Brain microvascular endothelial cell (primary cell): ENCODE measurements around the gene MSANTD1.

Source experiments
- DNase-seq: peaks from one replicate; pipeline ENCODE4 v3.0.0-alpha.2; 2020
- H3K27ac ChIP-seq: fragments of 250-450 bp; sonication (Bioruptor Pico); 2 replicates; pipeline ENCODE4 v1.5.1; 2020; ENCODE audit warnings: mild to moderate bottlenecking, moderate library complexity
- H3K27me3 ChIP-seq: fragments of 250-450 bp; sonication (Bioruptor Pico); replicated peaks from 2 replicates; pipeline ENCODE4 v1.5.1; 2020; ENCODE audit warnings: mild to moderate bottlenecking
- H3K36me3 ChIP-seq: fragments of 250-450 bp; sonication (Bioruptor Pico); replicated peaks from 2 replicates; pipeline ENCODE4 v1.5.1; 2020; ENCODE audit warnings: mild to moderate bottlenecking
- H3K4me3 ChIP-seq: 2 replicates; pipeline ENCODE4 v1.5.1; 2011; ENCODE audit warnings: low read depth, mild to moderate bottlenecking, control low read depth, low read length, moderate library complexity
- CTCF ChIP-seq: IDR thresholded peaks from 2 replicates; pipeline ENCODE4 v1.5.1; 2011; ENCODE audit warnings: low read depth, mild to moderate bottlenecking, moderate library complexity, low read length, control low read depth, inconsistent platforms; ENCODE audit errors: missing control alignments
- in situ Hi-C: cut with HindIII; loops from 2 replicates; pipeline ENCODE4 v1.10.0; 2017; ENCODE audit warnings: low sequenced_read_pairs, low pct_ligation_motif_present

Gene MSANTD1

GRCh38 chr4:3249711-3250437, 915 bp downstream of the MSANTD1 start:
- TF ChIP-seq CTCF, result no peak
- Histone ChIP-seq H3K27me3 (no peaks in the 10 kb centered on the region), H3K36me3 (no peaks in the 10 kb centered on the region), H3K27ac (no peak overlapping the region), H3K4me3 (no peak overlapping the region)
- in situ Hi-C loops, result no loop called here
- no peak for DNase-seq

DNA sequence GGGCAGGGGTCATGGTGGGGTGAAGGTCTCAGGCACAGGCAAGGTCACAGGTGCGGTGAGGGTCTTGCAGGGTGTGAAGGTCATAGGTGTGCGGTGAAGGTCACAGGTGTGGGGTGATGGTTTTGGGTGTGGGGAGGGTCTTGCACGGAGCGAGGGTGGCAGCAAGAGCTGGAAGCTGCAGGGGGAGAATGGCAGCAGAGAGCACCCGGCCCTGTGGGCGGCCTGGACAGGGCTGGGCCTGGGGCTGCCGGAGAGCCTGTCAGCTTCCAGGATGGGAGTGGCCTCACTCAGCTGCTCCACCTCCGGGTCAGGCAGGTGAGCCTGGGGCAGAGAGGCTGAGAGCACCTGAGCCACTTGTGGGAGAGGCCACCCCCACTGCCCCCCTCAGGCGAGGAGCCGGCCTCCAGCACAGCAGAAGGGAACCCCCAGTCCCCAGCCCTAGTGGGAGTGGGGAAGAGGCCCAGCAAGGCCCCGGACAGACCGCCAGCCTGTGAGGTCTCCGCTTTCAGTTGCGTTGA, 1.5 kb downstream of the MSANTD1 start:
- TF ChIP-seq CTCF, result no peak
- no peaks in the 10 kb centered on the region for H3K27me3 ChIP-seq
- no peak overlapping the region for H3K27ac ChIP-seq
- DNase-seq, result no peak
- H3K36me3 ChIP-seq, result no peaks in the 10 kb centered on the region
- no peak overlapping the region for H3K4me3 ChIP-seq
- in situ Hi-C loops, result no loop called here

GRCh38 chr4:3250956-3251690, 2.2 kb downstream of the MSANTD1 start:
- no peak for TF ChIP-seq CTCF

DNA sequence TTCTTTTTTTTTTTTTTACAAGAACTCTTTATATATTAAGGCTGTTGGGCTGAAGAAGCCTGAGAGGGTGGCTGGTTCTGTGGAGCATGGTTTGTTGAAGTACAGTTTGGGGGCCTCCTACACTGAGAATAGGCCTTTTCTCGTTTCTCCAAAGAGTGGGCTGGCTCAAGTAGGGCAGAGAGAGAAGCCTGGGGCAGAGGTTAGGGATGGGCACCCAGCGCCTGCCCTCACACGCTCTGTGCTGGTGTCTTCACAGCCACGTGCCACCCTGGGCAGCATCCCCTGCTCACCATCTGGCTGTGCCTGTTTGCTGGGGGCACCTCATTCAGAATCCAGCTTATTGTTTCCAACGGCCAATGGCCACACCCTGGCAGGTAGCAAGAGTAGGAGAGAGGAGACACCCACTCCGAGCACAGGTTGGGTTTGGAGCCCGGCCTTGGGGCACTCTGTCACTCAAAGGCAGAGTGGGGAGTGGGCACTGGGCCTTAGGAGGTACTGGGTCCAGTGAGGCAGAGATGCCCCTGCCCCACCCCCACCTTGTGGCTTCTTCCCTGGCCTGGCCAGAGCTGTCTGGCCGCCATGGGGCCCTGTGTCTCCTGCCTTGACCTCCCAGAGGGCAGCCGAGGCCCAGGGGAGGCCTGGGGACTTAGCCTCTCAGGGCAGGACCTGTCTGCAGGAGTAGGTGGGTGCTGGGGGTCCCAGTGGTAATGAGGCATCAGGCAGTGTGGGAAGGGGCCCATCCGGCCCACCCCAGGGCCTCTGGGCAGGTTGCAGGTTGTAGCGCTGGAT, 2.9 kb downstream of the MSANTD1 start:
- H3K27ac ChIP-seq, result no peak overlapping the region
- no peak for TF ChIP-seq CTCF
- H3K36me3 ChIP-seq, result no peaks in the 10 kb centered on the region
- no peaks in the 10 kb centered on the region for H3K27me3 ChIP-seq
- in situ Hi-C loops, result no loop called here
- no peak overlapping the region for H3K4me3 ChIP-seq
- no peak for DNase-seq

More at GRCh38 chr4:3250956-3251690, 2.2 kb downstream of the MSANTD1 start:
- H3K4me3 ChIP-seq, result no peak overlapping the region
- H3K36me3 ChIP-seq, result no peaks in the 10 kb centered on the region
- in situ Hi-C loops, result no loop called here
- H3K27ac ChIP-seq, result no peak overlapping the region
- no peak for DNase-seq
- no peaks in the 10 kb centered on the region for H3K27me3 ChIP-seq

GRCh38 chr4:3252480-3252828, 3.5 kb downstream of the MSANTD1 start:
- DNase-seq, result no peak
- Histone ChIP-seq H3K4me3 (no peak overlapping the region), H3K36me3 (no peaks in the 10 kb centered on the region), H3K27ac (no peak overlapping the region), H3K27me3 (no peaks in the 10 kb centered on the region)
- in situ Hi-C loops, result no loop called here
- TF ChIP-seq CTCF, result no peak
